ENCODE measurements around the gene TEX55.

DNA sequence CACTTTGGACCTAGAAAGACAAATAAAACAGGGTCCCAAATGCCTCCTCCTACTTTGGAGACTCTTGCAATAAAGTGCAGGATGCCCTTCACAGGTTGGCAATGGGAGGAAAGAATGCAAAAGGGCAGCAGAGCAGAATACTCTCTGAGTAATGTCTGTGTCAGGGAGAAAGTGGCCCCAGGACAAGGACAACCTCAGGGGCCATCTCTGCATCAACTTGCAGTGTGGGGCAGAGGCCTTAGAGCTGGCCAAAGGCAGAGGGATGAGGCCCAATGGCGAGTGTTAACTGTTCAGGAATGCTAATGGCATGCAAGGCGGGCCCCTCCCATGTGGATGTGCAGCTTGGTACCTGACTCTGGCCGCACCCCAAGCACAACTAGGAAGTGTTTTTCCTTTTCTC is 35.8 kb downstream of the TEX55 start:
- TF ChIP-seq, protein P1, sequence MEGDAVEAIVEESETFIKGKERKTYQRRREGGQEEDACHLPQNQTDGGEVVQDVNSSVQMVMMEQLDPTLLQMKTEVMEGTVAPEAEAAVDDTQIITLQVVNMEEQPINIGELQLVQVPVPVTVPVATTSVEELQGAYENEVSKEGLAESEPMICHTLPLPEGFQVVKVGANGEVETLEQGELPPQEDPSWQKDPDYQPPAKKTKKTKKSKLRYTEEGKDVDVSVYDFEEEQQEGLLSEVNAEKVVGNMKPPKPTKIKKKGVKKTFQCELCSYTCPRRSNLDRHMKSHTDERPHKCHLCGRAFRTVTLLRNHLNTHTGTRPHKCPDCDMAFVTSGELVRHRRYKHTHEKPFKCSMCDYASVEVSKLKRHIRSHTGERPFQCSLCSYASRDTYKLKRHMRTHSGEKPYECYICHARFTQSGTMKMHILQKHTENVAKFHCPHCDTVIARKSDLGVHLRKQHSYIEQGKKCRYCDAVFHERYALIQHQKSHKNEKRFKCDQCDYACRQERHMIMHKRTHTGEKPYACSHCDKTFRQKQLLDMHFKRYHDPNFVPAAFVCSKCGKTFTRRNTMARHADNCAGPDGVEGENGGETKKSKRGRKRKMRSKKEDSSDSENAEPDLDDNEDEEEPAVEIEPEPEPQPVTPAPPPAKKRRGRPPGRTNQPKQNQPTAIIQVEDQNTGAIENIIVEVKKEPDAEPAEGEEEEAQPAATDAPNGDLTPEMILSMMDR (IDR thresholded peaks at IDR 0.05) = no peak
- no peak for TF ChIP-seq POLR2A (IDR thresholded peaks at IDR 0.05)
- TF ChIP-seq EP300 (IDR thresholded peaks at IDR 0.05) = no peak

Measured in tibial nerve (tissue), 4 donors.